Sigmoid colon (tissue), 3 donors: ENCODE results near the gene RXRA.

Source experiments
- CTCF ChIP-seq, 4 experiments: fragments of 450-650 bp in 3 of 4; fragments of 200-600 bp in 1 of 4; IDR thresholded peaks; one replicate each; pipeline ENCODE4 v1.5.1; 2016 to 2019; ENCODE audit warnings: antibody characterized with exemption in 4 of 4, mild to moderate bottlenecking in 3 of 4, moderate library complexity in 2 of 4
- POLR2A ChIP-seq, 2 donors: fragments of 450-650 bp; IDR thresholded peaks; one replicate each; pipeline ENCODE4 v1.6.1; 2016; ENCODE audit warnings: antibody characterized with exemption in 2 of 2, mild to moderate bottlenecking in 2 of 2, moderate library complexity in 2 of 2

GRCh38 chr9:134361843-134362414, 35.7 kb downstream of the RXRA start:
- TF ChIP-seq CTCF (IDR thresholded peaks at IDR 0.05) = no peak
- no peak for TF ChIP-seq POLR2A (IDR thresholded peaks at IDR 0.05)
